Mesothelial cell of epicardium (in vitro differentiated cells): ENCODE measurements around the gene ICAM2. TPM values are rescaled to one million over a fixed set of nuclear protein-coding genes. Genes with fewer than 3 reads are reported as not detected.

Experiments
- DNase-seq, 2 experiments: peaks; one replicate each; pipeline ENCODE4 v3.0.0; 2021; ENCODE audit warnings: low spot score in 2 of 2; ENCODE audit not compliant: unreplicated experiment in 2 of 2
- H3K27ac Mint-ChIP-seq: 2 replicates; pipeline ENCODE4 v1.8.0; 2021; ENCODE audit warnings: mixed read lengths
- H3K27me3 Mint-ChIP-seq: 2 replicates; pipeline ENCODE4 v1.8.0; 2021; ENCODE audit warnings: low read depth, mixed read lengths
- H3K36me3 Mint-ChIP-seq: 2 replicates; pipeline ENCODE4 v1.8.0; 2021; ENCODE audit warnings: mixed read lengths
- H3K4me1 Mint-ChIP-seq: 2 replicates; pipeline ENCODE4 v1.8.0; 2021; ENCODE audit warnings: mixed read lengths
- H3K4me3 Mint-ChIP-seq: 2 replicates; pipeline ENCODE4 v1.8.0; 2021; ENCODE audit warnings: mild to moderate bottlenecking, moderate library complexity, mixed read lengths
- H3K9me3 Mint-ChIP-seq: 2 replicates; pipeline ENCODE4 v1.8.0; 2021; ENCODE audit warnings: mixed read lengths
- total RNA-seq: library from RNA; stranded (reverse); gene quantifications from 3 replicates; pipeline ENCODE4 v1.2.1, GENCODE V29; 2021
- TF ChIP-seq, protein P1 (sequence below): fragments of 200-600 bp; sonication (generic); IDR thresholded peaks from one replicate; pipeline ENCODE4 v1.5.0; 2021; ENCODE audit warnings: antibody characterized with exemption; ENCODE audit not compliant: unreplicated experiment

Gene ICAM2
- total RNA-seq, 1 donor from 2014 or later, result 0.22 TPM

- Mint-ChIP-seq H3K9me3 (no peaks in the 10 kb centered on the region), H3K27ac (no peak overlapping the region), H3K4me1 (peaks cover 3% of the 10 kb centered on the region), H3K36me3 (no peaks in the 10 kb centered on the region), H3K27me3 (peaks cover 41% of the 10 kb centered on the region), H3K4me3 (no peak overlapping the region)
- DNase-seq, result no peak
- TF ChIP-seq, protein P1, sequence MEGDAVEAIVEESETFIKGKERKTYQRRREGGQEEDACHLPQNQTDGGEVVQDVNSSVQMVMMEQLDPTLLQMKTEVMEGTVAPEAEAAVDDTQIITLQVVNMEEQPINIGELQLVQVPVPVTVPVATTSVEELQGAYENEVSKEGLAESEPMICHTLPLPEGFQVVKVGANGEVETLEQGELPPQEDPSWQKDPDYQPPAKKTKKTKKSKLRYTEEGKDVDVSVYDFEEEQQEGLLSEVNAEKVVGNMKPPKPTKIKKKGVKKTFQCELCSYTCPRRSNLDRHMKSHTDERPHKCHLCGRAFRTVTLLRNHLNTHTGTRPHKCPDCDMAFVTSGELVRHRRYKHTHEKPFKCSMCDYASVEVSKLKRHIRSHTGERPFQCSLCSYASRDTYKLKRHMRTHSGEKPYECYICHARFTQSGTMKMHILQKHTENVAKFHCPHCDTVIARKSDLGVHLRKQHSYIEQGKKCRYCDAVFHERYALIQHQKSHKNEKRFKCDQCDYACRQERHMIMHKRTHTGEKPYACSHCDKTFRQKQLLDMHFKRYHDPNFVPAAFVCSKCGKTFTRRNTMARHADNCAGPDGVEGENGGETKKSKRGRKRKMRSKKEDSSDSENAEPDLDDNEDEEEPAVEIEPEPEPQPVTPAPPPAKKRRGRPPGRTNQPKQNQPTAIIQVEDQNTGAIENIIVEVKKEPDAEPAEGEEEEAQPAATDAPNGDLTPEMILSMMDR, result no peak
Observed at GRCh38 chr17:63989622-63990345, 30.6 kb downstream of the ICAM2 start.

GRCh38 chr17:63988741-63989621, 31.5 kb downstream of the ICAM2 start:
- Mint-ChIP-seq H3K4me1 (peaks cover 3% of the 10 kb centered on the region), H3K4me3 (no peak overlapping the region), H3K27ac (no peak overlapping the region), H3K9me3 (no peaks in the 10 kb centered on the region), H3K27me3 (peaks cover 33% of the 10 kb centered on the region), H3K36me3 (no peaks in the 10 kb centered on the region)
- TF ChIP-seq, protein P1, result no peak
- DNase-seq, result no peak

- peaks cover 26% of the 10 kb centered on the region for H3K27me3 Mint-ChIP-seq
- peaks cover 3% of the 10 kb centered on the region for H3K4me1 Mint-ChIP-seq
- H3K36me3 Mint-ChIP-seq, result no peaks in the 10 kb centered on the region
- H3K27ac Mint-ChIP-seq, result no peak overlapping the region
- H3K9me3 Mint-ChIP-seq, result no peaks in the 10 kb centered on the region
- TF ChIP-seq, protein P1, result no peak
- H3K4me3 Mint-ChIP-seq, result no peak overlapping the region
- no peak for DNase-seq
Observed at GRCh38 chr17:63988127-63988478, 32.3 kb downstream of the ICAM2 start.

- H3K36me3 Mint-ChIP-seq, result peaks cover 1% of the 10 kb centered on the region
- H3K27ac Mint-ChIP-seq, result no peak overlapping the region
- H3K27me3 Mint-ChIP-seq, result peaks cover 22% of the 10 kb centered on the region
- H3K4me3 Mint-ChIP-seq, result no peak overlapping the region
- H3K4me1 Mint-ChIP-seq, result peaks cover 3% of the 10 kb centered on the region
- TF ChIP-seq, protein P1, result no peak
- peaks cover 6% of the 10 kb centered on the region for H3K9me3 Mint-ChIP-seq
- DNase-seq, result no peak
Observed at GRCh38 chr17:63987221-63988126, 33.0 kb downstream of the ICAM2 start.

DNA sequence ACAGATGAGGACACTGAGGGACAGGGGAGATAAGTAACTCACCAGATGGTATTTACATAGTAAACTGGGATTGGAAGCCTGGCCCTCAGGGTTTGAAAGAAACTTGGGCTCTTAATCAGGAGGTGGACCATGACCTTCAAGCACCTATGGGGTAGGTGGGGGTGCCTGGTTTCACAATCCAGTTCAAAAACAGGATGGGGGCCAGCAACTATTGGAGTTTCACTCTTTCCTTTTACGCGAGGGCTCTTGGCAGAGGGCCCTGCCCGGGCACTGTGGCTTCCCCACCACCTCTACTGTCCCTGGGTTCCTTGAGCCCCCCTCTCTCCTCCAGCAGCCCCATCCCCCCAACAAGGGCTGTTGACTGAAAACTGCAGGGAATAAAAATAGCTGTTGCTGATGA, 33.6 kb downstream of the ICAM2 start:
- peaks cover 10% of the 10 kb centered on the region for H3K9me3 Mint-ChIP-seq
- TF ChIP-seq, protein P1, result no peak
- DNase-seq, result no peak
- H3K27ac Mint-ChIP-seq, result no peak overlapping the region
- peaks cover 3% of the 10 kb centered on the region for H3K4me1 Mint-ChIP-seq
- peaks cover 16% of the 10 kb centered on the region for H3K27me3 Mint-ChIP-seq
- H3K36me3 Mint-ChIP-seq, result peaks cover 1% of the 10 kb centered on the region
- H3K4me3 Mint-ChIP-seq, result no peak overlapping the region
